HEK293 (cell line): ENCODE results near the gene CARD10.

ENCODE experiments used
- REPIN1 ChIP-seq: fragments of 450-650 bp; formaldehyde crosslinking; IDR thresholded peaks from 2 replicates; pipeline ENCODE4 v1.5.1; 2017; ENCODE audit warnings: missing biosample characterization, missing genetic modification characterization, low read depth
- ZBTB20 ChIP-seq: fragments of 450-650 bp; formaldehyde crosslinking; IDR thresholded peaks from 2 replicates; pipeline ENCODE4 v1.5.1; 2016; ENCODE audit warnings: missing biosample characterization, missing genetic modification characterization
- TF ChIP-seq, protein P1 (sequence below): fragments of 450-650 bp; formaldehyde crosslinking; IDR thresholded peaks from 2 replicates; pipeline ENCODE4 v1.5.1; 2016; ENCODE audit warnings: missing biosample characterization, missing genetic modification characterization
- TF ChIP-seq, protein P2 (sequence below): fragments of 450-650 bp; IDR thresholded peaks from 2 replicates; pipeline ENCODE4 v1.5.1; 2018; ENCODE audit warnings: missing biosample characterization, mild to moderate bottlenecking, missing genetic modification characterization
- TF ChIP-seq, protein P3 (sequence below): IDR thresholded peaks from 2 replicates; pipeline ENCODE4 v1.6.1; 2011; ENCODE audit warnings: mild to moderate bottlenecking, low read depth, low read length, borderline replicate concordance
- TF ChIP-seq, protein P4 (sequence below): fragments of 450-650 bp; formaldehyde crosslinking; IDR thresholded peaks from 2 replicates; pipeline ENCODE4; 2016; ENCODE audit warnings: missing biosample characterization, missing genetic modification characterization

DNA sequence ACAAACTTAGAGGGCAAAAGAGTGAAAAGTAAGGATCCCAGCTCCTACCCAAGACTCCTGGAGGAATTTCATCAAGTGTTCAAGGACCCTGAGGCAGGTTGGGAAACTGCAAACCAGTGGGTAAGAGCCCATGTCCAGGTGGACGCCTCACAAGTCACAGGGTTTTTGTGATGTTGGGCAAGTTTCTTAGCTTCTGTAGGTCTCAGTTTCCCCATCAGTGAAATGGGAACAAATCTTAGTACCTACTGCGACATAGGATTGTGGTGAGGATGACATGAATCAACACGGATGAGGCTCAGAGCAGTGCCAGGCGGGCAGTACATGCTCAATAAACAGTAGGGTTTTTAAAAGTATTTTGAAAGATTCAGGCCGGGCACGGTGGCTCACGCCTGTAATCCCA is 23.7 kb upstream of the CARD10 start:
- TF ChIP-seq REPIN1 (tag by site-specific recombination): no peak
- no peak for TF ChIP-seq ZBTB20
- TF ChIP-seq, protein P1, sequence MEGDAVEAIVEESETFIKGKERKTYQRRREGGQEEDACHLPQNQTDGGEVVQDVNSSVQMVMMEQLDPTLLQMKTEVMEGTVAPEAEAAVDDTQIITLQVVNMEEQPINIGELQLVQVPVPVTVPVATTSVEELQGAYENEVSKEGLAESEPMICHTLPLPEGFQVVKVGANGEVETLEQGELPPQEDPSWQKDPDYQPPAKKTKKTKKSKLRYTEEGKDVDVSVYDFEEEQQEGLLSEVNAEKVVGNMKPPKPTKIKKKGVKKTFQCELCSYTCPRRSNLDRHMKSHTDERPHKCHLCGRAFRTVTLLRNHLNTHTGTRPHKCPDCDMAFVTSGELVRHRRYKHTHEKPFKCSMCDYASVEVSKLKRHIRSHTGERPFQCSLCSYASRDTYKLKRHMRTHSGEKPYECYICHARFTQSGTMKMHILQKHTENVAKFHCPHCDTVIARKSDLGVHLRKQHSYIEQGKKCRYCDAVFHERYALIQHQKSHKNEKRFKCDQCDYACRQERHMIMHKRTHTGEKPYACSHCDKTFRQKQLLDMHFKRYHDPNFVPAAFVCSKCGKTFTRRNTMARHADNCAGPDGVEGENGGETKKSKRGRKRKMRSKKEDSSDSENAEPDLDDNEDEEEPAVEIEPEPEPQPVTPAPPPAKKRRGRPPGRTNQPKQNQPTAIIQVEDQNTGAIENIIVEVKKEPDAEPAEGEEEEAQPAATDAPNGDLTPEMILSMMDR (tag by site-specific recombination): no peak
- TF ChIP-seq, protein P2, sequence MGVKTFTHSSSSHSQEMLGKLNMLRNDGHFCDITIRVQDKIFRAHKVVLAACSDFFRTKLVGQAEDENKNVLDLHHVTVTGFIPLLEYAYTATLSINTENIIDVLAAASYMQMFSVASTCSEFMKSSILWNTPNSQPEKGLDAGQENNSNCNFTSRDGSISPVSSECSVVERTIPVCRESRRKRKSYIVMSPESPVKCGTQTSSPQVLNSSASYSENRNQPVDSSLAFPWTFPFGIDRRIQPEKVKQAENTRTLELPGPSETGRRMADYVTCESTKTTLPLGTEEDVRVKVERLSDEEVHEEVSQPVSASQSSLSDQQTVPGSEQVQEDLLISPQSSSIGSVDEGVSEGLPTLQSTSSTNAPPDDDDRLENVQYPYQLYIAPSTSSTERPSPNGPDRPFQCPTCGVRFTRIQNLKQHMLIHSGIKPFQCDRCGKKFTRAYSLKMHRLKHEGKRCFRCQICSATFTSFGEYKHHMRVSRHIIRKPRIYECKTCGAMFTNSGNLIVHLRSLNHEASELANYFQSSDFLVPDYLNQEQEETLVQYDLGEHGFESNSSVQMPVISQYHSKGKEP (tag by site-specific recombination): no peak
- TF ChIP-seq, protein P3, sequence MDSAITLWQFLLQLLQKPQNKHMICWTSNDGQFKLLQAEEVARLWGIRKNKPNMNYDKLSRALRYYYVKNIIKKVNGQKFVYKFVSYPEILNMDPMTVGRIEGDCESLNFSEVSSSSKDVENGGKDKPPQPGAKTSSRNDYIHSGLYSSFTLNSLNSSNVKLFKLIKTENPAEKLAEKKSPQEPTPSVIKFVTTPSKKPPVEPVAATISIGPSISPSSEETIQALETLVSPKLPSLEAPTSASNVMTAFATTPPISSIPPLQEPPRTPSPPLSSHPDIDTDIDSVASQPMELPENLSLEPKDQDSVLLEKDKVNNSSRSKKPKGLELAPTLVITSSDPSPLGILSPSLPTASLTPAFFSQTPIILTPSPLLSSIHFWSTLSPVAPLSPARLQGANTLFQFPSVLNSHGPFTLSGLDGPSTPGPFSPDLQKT: no peak
- TF ChIP-seq, protein P4, sequence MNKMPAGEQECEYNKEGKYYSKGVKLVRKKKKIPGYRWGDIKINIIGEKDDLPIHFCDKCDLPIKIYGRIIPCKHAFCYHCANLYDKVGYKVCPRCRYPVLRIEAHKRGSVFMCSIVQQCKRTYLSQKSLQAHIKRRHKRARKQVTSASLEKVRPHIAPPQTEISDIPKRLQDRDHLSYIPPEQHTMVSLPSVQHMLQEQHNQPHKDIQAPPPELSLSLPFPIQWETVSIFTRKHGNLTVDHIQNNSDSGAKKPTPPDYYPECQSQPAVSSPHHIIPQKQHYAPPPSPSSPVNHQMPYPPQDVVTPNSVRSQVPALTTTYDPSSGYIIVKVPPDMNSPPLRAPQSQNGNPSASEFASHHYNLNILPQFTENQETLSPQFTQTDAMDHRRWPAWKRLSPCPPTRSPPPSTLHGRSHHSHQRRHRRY (tag by site-specific recombination): no peak
